HCT116 (cell line): ENCODE data around the gene MYO3B. TPM values are rescaled to one million over a fixed set of nuclear protein-coding genes. Genes with fewer than 3 reads are reported as not detected.

ENCODE experiments used
- ATAC-seq: fragments of 200-7000 bp; cut with Tn5 transposase; 2 replicates; pipeline ENCODE4 v1.9.1; 2020; ENCODE audit warnings: mild to moderate bottlenecking, moderate library complexity
- BruUV-seq: library from RNA; stranded (reverse); fragments of 400-500 nt; replicated peaks from 2 replicates; lab custom pipeline; 2021; lab: Mats Ljungman, UMichigan
- CTCF ChIA-PET: fragments of 300-600 bp; sonication (Branson Sonifier 250); formaldehyde crosslinking; loops from one replicate; lab custom pipeline; 2021; ENCODE audit warnings: antibody characterized with exemption; lab: Charles Lee
- POLR2A ChIA-PET: fragments of 300-600, 350-600 bp; sonication (Branson Sonifier 250); formaldehyde crosslinking; loops from one replicate; lab custom pipeline; 2021; ENCODE audit warnings: antibody characterized with exemption; lab: Charles Lee
- RAD21 ChIA-PET, 2 experiments: fragments of 300-600 bp; sonication (Branson Sonifier 250); formaldehyde crosslinking; loops; one replicate each; lab custom pipeline; 2023; ENCODE audit warnings: low total read pairs in 2 of 2; ENCODE audit not compliant: uncharacterized antibody in 2 of 2, unreplicated experiment in 2 of 2, low non-redundant PET in 1 of 2; lab: Charles Lee
- DNase-seq: peaks from one replicate; pipeline ENCODE4 v3.0.0-alpha.2; 2010; ENCODE audit warnings: low read depth, low spot score
- H2AFZ ChIP-seq: fragments of 200-600 bp; shearing (Covaris generic), sonication (generic); 2 replicates; pipeline ENCODE4 v1.6.1; 2017; ENCODE audit warnings: low read depth, mixed run types, mixed read lengths, antibody characterized with exemption, low read length; ENCODE audit not compliant: poor library complexity, severe bottlenecking
- H3K27ac ChIP-seq: 2 replicates; pipeline ENCODE4 v1.5.1; 2012; ENCODE audit warnings: low read depth, low read length
- H3K27me3 ChIP-seq: fragments of 200-600 bp; sonication (generic); 2 replicates; pipeline ENCODE4 v1.6.1; 2016; ENCODE audit warnings: mixed run types, low read length, mixed read lengths; ENCODE audit not compliant: insufficient read depth
- H3K36me3 ChIP-seq, 2 experiments: fragments of 200-500 bp in 1 of 2; fragments of 200-600 bp in 1 of 2; sonication (Bioruptor generic) in 1 of 2; sonication (generic) in 1 of 2; 2 replicates each; pipeline versions ENCODE4 v1.5.1 to v1.6.1; 2014 to 2016; ENCODE audit warnings: low read length in 2 of 2, inconsistent platforms in 1 of 2, mixed read lengths in 1 of 2, mixed run types in 1 of 2; ENCODE audit not compliant: insufficient read depth in 2 of 2, control insufficient read depth in 1 of 2
- H3K4me1 ChIP-seq, 2 experiments: fragments of 200-600 bp in 1 of 2; sonication (generic) in 1 of 2; 2 replicates each; pipeline versions ENCODE4 v1.5.1 to v1.6.1; 2012 to 2017; ENCODE audit warnings: low read length in 2 of 2, inconsistent platforms in 1 of 2, mild to moderate bottlenecking in 1 of 2, mixed read lengths in 1 of 2, mixed run types in 1 of 2, moderate library complexity in 1 of 2; ENCODE audit not compliant: insufficient read depth in 2 of 2, control insufficient read depth in 1 of 2
- H3K4me2 ChIP-seq: fragments of 200-600 bp; sonication (generic); 2 replicates; pipeline ENCODE4 v1.6.1; 2017; ENCODE audit warnings: mixed run types, low read length, mixed read lengths
- H3K4me3 ChIP-seq, 2 experiments: fragments of 200-600 bp in 1 of 2; sonication (generic) in 1 of 2; replicated peaks in 1 of 2; 2 replicates each; pipeline ENCODE4 v1.5.1; 2011 to 2016; ENCODE audit warnings: low read length in 2 of 2, control low read depth in 1 of 2, low read depth in 1 of 2, mild to moderate bottlenecking in 1 of 2, mixed read lengths in 1 of 2, mixed run types in 1 of 2
- H3K79me2 ChIP-seq: fragments of 200-600 bp; sonication (generic); 2 replicates; pipeline ENCODE4 v1.6.1; 2017; ENCODE audit warnings: mild to moderate bottlenecking, mixed run types, low read length, moderate library complexity, mixed read lengths; ENCODE audit not compliant: insufficient read depth
- H3K9ac ChIP-seq: fragments of 200-600 bp; sonication (generic); 2 replicates; pipeline ENCODE4 v1.6.1; 2016; ENCODE audit warnings: low read length, mixed read lengths
- H3K9me2 ChIP-seq: fragments of 200-600 bp; sonication (generic), shearing (Covaris generic); 2 replicates; pipeline ENCODE4 v1.6.1; 2017; ENCODE audit warnings: mixed run types, mild to moderate bottlenecking, moderate library complexity; ENCODE audit not compliant: insufficient read depth
- H3K9me3 ChIP-seq, 2 experiments: fragments of 200-500 bp in 1 of 2; fragments of 200-600 bp in 1 of 2; sonication (Bioruptor generic) in 1 of 2; sonication (generic) in 1 of 2; 2 replicates each; pipeline ENCODE4 v1.6.1; 2014 to 2017; ENCODE audit warnings: low read length in 2 of 2, mixed read lengths in 2 of 2, inconsistent platforms in 1 of 2, low read depth in 1 of 2, mild to moderate bottlenecking in 1 of 2, mixed run types in 1 of 2, moderate library complexity in 1 of 2; ENCODE audit not compliant: control insufficient read depth in 1 of 2, insufficient read depth in 1 of 2
- H4K20me1 ChIP-seq: fragments of 200-600 bp; sonication (generic), shearing (Covaris generic); 2 replicates; pipeline ENCODE4 v1.6.1; 2017; ENCODE audit warnings: mixed run types, mild to moderate bottlenecking, moderate library complexity; ENCODE audit not compliant: insufficient read depth
- CTCF ChIP-seq, 3 experiments: fragments of 200-600 bp in 1 of 3; sonication (generic) in 1 of 3; IDR thresholded peaks in 2 of 3; conservative IDR thresholded peaks in 1 of 3; 2 replicates each; pipeline ENCODE4 v1.5.1; 2012 to 2017; ENCODE audit warnings: low read depth in 2 of 3, low read length in 2 of 3, antibody characterized with exemption in 1 of 3, borderline replicate concordance in 1 of 3, control low read depth in 1 of 3, mild to moderate bottlenecking in 1 of 3, mixed read lengths in 1 of 3, mixed run types in 1 of 3, moderate library complexity in 1 of 3; ENCODE audit not compliant: insufficient read depth in 1 of 3
- FOSL1 ChIP-seq: IDR thresholded peaks from 2 replicates; pipeline ENCODE4 v1.6.1; 2012; ENCODE audit warnings: low read depth
- JUND ChIP-seq: IDR thresholded peaks from 2 replicates; pipeline ENCODE4 v1.6.1; 2012
- MAX ChIP-seq: IDR thresholded peaks from 2 replicates; pipeline ENCODE4 v1.6.1; 2012
- RAD21 ChIP-seq: IDR thresholded peaks from 2 replicates; pipeline ENCODE4 v1.6.1; 2012; ENCODE audit warnings: low read depth, mild to moderate bottlenecking
- SIN3A ChIP-seq: IDR thresholded peaks from 2 replicates; pipeline ENCODE4 v1.6.1; 2012; ENCODE audit warnings: low read depth
- SRF ChIP-seq: IDR thresholded peaks from 2 replicates; pipeline ENCODE4 v1.6.1; 2012; ENCODE audit warnings: low read depth
- ZBTB33 ChIP-seq: IDR thresholded peaks from 2 replicates; pipeline ENCODE4 v1.6.1; 2011; ENCODE audit warnings: mild to moderate bottlenecking, low read length, moderate library complexity; ENCODE audit not compliant: insufficient replicate concordance; ENCODE audit errors: extremely low read depth
- ZFX ChIP-seq: fragments of 450-650 bp; IDR thresholded peaks from 2 replicates; pipeline ENCODE4 v1.6.1; 2017
- ZNF274 ChIP-seq: fragments of 200-500 bp; sonication (Bioruptor generic); IDR thresholded peaks from 2 replicates; pipeline ENCODE4 v1.6.1; 2014; ENCODE audit warnings: mild to moderate bottlenecking, low read depth, low read length, inconsistent platforms
- intact Hi-C: fragments of 100-400 bp; cut with micrococcal nuclease; formaldehyde crosslinking; loops from 2 replicates; pipeline ENCODE4 v1.10.0; 2022
- total RNA-seq: library from RNA; stranded (reverse); gene quantifications from one replicate; pipeline ENCODE4 v1.2.1, GENCODE V29; 2021; ENCODE audit not compliant: unreplicated experiment
- TF ChIP-seq, protein P1 (sequence below): IDR thresholded peaks from 2 replicates; pipeline ENCODE4 v1.6.1; 2012
- TF ChIP-seq, protein P2 (sequence below): IDR thresholded peaks from 2 replicates; pipeline ENCODE4 v1.6.1; 2012; ENCODE audit warnings: low read depth

The MYO3B gene
- total RNA-seq, 1 experiment from 2014 or later = not detected

DNA sequence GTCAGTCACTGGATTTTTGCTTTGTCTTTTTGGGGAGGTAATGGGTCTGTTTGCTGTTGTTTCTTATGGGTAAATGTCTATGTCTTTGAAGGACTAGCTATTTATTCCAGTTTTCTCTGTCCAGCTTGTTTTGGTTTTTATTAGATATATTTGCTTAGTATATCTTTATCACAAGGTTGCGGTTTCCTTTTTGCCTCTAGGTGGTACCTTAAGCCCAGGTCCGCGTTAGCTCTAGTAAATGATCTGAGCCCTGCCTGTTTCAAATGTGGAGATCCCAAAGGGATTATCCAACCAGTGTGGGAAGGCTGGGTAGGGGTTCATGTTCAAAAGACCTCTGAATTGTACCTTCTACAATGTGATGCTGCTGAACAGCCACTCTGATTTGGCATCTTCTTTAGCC lies 114.5 kb downstream of the MYO3B start:
- no TSS peak for BruUV-seq
- Histone ChIP-seq H3K4me1 (no peaks in the 10 kb centered on the region), H3K36me3 (no peaks in the 10 kb centered on the region), H4K20me1 (no peaks in the 10 kb centered on the region), H2AFZ (no peak overlapping the region), H3K9me3 (peaks cover 0 to 5% of the 10 kb centered on the region in 2 experiments; a peak in 1 of 4 replicates), H3K4me2 (no peak overlapping the region), H3K4me3 (no peak overlapping the region), H3K9ac (no peak overlapping the region), H3K27ac (no peak overlapping the region), H3K27me3 (no peaks in the 10 kb centered on the region), H3K9me2 (no peaks in the 10 kb centered on the region), H3K79me2 (no peaks in the 10 kb centered on the region)
- intact Hi-C loops = no loop called here
- POLR2A ChIA-PET = no interaction called here
- RAD21 ChIA-PET = no interaction called here
- peak in 2 of 3 experiments; percentile 9 to 17; a peak in 1 of 6 replicates for TF ChIP-seq CTCF (IDR thresholded peaks at IDR 0.05 in 2 of 3, conservative IDR thresholded peaks at IDR 0.05 in 1 of 3; ENCODE audit: borderline replicate concordance in 1 of 3, insufficient read depth in 1 of 3, low read depth in 2 of 3, low read length in 2 of 3)
- no peak for TF ChIP-seq MAX
- 0 out of 2 replicates have a peak, but pooled peaks have one; percentile 4 for TF ChIP-seq RAD21
- CTCF ChIA-PET = interaction anchor here (0.7 to 0.8 kb wide), 2 partner anchors 14 to 32 kb away, joined by 3 to 5 read pairs; no protein-coding TSS in a partner anchor
- no peak for DNase-seq
- ATAC-seq = peak; percentile 44; the same call in 1 of the 2 replicates

DNA sequence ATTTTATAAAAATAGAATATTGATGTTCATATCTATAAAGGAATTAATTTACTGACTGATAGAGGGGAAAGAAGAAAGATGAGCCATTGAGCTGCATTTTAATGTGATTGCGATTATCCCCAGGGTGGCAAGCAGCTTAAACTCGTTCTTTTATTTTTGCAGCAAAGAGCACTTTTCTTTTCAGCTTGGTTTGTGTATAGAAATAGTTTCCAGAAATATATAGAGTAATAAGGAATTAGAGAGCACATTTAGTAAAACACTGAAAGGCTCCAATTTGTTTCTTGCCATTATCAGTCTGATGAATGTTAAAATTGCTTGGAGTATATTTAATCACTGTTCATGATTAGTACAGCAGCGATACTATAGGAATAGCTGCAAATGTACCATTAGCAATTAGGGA lies 119.5 kb downstream of the MYO3B start:
- intact Hi-C loops = no loop called here
- Histone ChIP-seq H3K4me1 (no peaks in the 10 kb centered on the region), H3K9me3 (peaks cover 0 to 5% of the 10 kb centered on the region in 2 experiments; a peak in 1 of 4 replicates), H3K27ac (no peak overlapping the region), H3K9me2 (no peaks in the 10 kb centered on the region), H3K4me3 (no peak overlapping the region), H3K9ac (no peak overlapping the region), H3K79me2 (no peaks in the 10 kb centered on the region), H3K4me2 (no peak overlapping the region), H3K36me3 (no peaks in the 10 kb centered on the region), H4K20me1 (no peaks in the 10 kb centered on the region), H3K27me3 (no peaks in the 10 kb centered on the region), H2AFZ (no peak overlapping the region)
- no TSS peak for BruUV-seq
- no peak for ATAC-seq
- RAD21 ChIA-PET = no interaction called here
- POLR2A ChIA-PET = interaction anchor here (1.1 kb wide), 1 partner anchor 9 kb away, joined by 3 read pairs; no protein-coding TSS in a partner anchor
- no peak for DNase-seq
- CTCF ChIA-PET = no interaction called here
- TF ChIP-seq JUND (no peak), RAD21 (no peak), SRF (no peak), ZBTB33 (no peak), ZFX (no peak), ZNF274 (no peak), SIN3A (no peak), FOSL1 (no peak)
- TF ChIP-seq, protein P1, sequence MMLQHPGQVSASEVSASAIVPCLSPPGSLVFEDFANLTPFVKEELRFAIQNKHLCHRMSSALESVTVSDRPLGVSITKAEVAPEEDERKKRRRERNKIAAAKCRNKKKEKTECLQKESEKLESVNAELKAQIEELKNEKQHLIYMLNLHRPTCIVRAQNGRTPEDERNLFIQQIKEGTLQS = no peak
- TF ChIP-seq, protein P2, sequence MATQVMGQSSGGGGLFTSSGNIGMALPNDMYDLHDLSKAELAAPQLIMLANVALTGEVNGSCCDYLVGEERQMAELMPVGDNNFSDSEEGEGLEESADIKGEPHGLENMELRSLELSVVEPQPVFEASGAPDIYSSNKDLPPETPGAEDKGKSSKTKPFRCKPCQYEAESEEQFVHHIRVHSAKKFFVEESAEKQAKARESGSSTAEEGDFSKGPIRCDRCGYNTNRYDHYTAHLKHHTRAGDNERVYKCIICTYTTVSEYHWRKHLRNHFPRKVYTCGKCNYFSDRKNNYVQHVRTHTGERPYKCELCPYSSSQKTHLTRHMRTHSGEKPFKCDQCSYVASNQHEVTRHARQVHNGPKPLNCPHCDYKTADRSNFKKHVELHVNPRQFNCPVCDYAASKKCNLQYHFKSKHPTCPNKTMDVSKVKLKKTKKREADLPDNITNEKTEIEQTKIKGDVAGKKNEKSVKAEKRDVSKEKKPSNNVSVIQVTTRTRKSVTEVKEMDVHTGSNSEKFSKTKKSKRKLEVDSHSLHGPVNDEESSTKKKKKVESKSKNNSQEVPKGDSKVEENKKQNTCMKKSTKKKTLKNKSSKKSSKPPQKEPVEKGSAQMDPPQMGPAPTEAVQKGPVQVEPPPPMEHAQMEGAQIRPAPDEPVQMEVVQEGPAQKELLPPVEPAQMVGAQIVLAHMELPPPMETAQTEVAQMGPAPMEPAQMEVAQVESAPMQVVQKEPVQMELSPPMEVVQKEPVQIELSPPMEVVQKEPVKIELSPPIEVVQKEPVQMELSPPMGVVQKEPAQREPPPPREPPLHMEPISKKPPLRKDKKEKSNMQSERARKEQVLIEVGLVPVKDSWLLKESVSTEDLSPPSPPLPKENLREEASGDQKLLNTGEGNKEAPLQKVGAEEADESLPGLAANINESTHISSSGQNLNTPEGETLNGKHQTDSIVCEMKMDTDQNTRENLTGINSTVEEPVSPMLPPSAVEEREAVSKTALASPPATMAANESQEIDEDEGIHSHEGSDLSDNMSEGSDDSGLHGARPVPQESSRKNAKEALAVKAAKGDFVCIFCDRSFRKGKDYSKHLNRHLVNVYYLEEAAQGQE = no peak
